Activated CD4-positive, alpha-beta T cell treated with anti-CD3 and anti-CD28 coated beads, Interleukin-2, amount 10 ng/mL, durations not matched to agents 24 days and 14 days (primary cell): ENCODE measurements around the gene HNF1B. TPM values are rescaled to one million over a fixed set of nuclear protein-coding genes. Genes with fewer than 3 reads are reported as not detected.
A peak's percentile ranks its signal among the peaks of the same experiment; 100 is the strongest.

Experiments used
- DNase-seq: peaks from one replicate; pipeline ENCODE4 v3.0.0; 2022
- H3K27ac Mint-ChIP-seq: one replicate; pipeline ENCODE4 v1.8.0; 2022; ENCODE audit warnings: mild to moderate bottlenecking, mixed read lengths
- H3K27me3 Mint-ChIP-seq: one replicate; pipeline ENCODE4 v1.8.0; 2022; ENCODE audit warnings: mixed read lengths
- H3K36me3 Mint-ChIP-seq: one replicate; pipeline ENCODE4 v1.8.0; 2022; ENCODE audit warnings: low read depth, mild to moderate bottlenecking, mixed read lengths
- H3K4me1 Mint-ChIP-seq: one replicate; pipeline ENCODE4 v1.8.0; 2021; ENCODE audit warnings: mixed read lengths
- H3K4me3 Mint-ChIP-seq: one replicate; pipeline ENCODE4 v1.8.0; 2022; ENCODE audit warnings: mild to moderate bottlenecking, moderate library complexity, mixed read lengths
- H3K9me3 Mint-ChIP-seq: one replicate; pipeline ENCODE4 v1.8.0; 2021; ENCODE audit warnings: mixed read lengths
- intact Hi-C: fragments of 100-400 bp; cut with micrococcal nuclease; formaldehyde crosslinking; loops from one replicate; pipeline ENCODE4 v1.15.1; 2023
- total RNA-seq: library from RNA; stranded (reverse); gene quantifications from 2 replicates; pipeline ENCODE4 v1.2.3, GENCODE V29; 2022

Gene HNF1B
- total RNA-seq, 1 donor from 2014 or later, result 2.2 TPM

- Mint-ChIP-seq H3K4me3 (no peak overlapping the region), H3K9me3 (no peaks in the 10 kb centered on the region), H3K4me1 (peaks cover 17% of the 10 kb centered on the region), H3K27ac (no peak overlapping the region), H3K36me3 (no peaks in the 10 kb centered on the region), H3K27me3 (peaks cover 22% of the 10 kb centered on the region)
- intact Hi-C loops, result no loop called here
- DNase-seq, result no peak
Observed at GRCh38 chr17:37752482-37752881, 7.6 kb upstream of the HNF1B start.

GRCh38 chr17:37750768-37751475, 6.1 kb upstream of the HNF1B start:
- H3K4me3 Mint-ChIP-seq, result no peak overlapping the region
- H3K4me1 Mint-ChIP-seq, result peaks cover 19% of the 10 kb centered on the region
- no peak for DNase-seq
- H3K27ac Mint-ChIP-seq, result no peak overlapping the region
- no peaks in the 10 kb centered on the region for H3K36me3 Mint-ChIP-seq
- no peaks in the 10 kb centered on the region for H3K9me3 Mint-ChIP-seq
- peaks cover 37% of the 10 kb centered on the region for H3K27me3 Mint-ChIP-seq
- intact Hi-C loops, result no loop called here

- H3K4me1 Mint-ChIP-seq, result peaks cover 21% of the 10 kb centered on the region
- no peaks in the 10 kb centered on the region for H3K36me3 Mint-ChIP-seq
- no peaks in the 10 kb centered on the region for H3K9me3 Mint-ChIP-seq
- H3K4me3 Mint-ChIP-seq, result no peak overlapping the region
- peaks cover 42% of the 10 kb centered on the region for H3K27me3 Mint-ChIP-seq
- intact Hi-C loops, result no loop called here
- DNase-seq, result no peak
- H3K27ac Mint-ChIP-seq, result no peak overlapping the region
Observed at GRCh38 chr17:37750292-37750691, 5.4 kb upstream of the HNF1B start.

- Mint-ChIP-seq H3K9me3 (no peaks in the 10 kb centered on the region), H3K4me3 (no peak overlapping the region), H3K27me3 (peaks cover 55% of the 10 kb centered on the region), H3K36me3 (no peaks in the 10 kb centered on the region), H3K27ac (no peak overlapping the region), H3K4me1 (peaks cover 19% of the 10 kb centered on the region)
- no peak for DNase-seq
- intact Hi-C loops, result loop anchor here (5.0 kb wide), 2 partner anchors 45 kb away; no protein-coding TSS in a partner anchor
Observed at GRCh38 chr17:37747222-37747621, 2.4 kb upstream of the HNF1B start.

GRCh38 chr17:37746617-37747016, 1.8 kb upstream of the HNF1B start:
- Mint-ChIP-seq H3K4me1 (peaks cover 13% of the 10 kb centered on the region), H3K36me3 (no peaks in the 10 kb centered on the region), H3K4me3 (no peak overlapping the region), H3K27ac (no peak overlapping the region), H3K9me3 (no peaks in the 10 kb centered on the region), H3K27me3 (peaks cover 60% of the 10 kb centered on the region)
- no peak for DNase-seq
- intact Hi-C loops, result loop anchor here (5.0 kb wide), 2 partner anchors 44 to 46 kb away; no protein-coding TSS in a partner anchor

- intact Hi-C loops, result loop anchor here (5.0 kb wide), 2 partner anchors 44 to 46 kb away; no protein-coding TSS in a partner anchor
- no peaks in the 10 kb centered on the region for H3K9me3 Mint-ChIP-seq
- no peak for DNase-seq
- H3K36me3 Mint-ChIP-seq, result no peaks in the 10 kb centered on the region
- peaks cover 65% of the 10 kb centered on the region for H3K27me3 Mint-ChIP-seq
- peak overlapping the region; percentile 81 for H3K4me3 Mint-ChIP-seq
- H3K27ac Mint-ChIP-seq, result no peak overlapping the region
- H3K4me1 Mint-ChIP-seq, result peaks cover 13% of the 10 kb centered on the region
Observed at GRCh38 chr17:37745801-37746426, 1.1 kb upstream of the HNF1B start.

GRCh38 chr17:37744633-37744927, 279 bp downstream of the HNF1B start:
- Mint-ChIP-seq H3K27ac (peak overlapping the region; percentile 41), H3K36me3 (no peaks in the 10 kb centered on the region), H3K4me1 (peaks cover 13% of the 10 kb centered on the region), H3K4me3 (peak overlapping the region; percentile 81), H3K27me3 (peaks cover 73% of the 10 kb centered on the region), H3K9me3 (no peaks in the 10 kb centered on the region)
- intact Hi-C loops, result loop anchor here (5.0 kb wide), 1 partner anchor 802 kb away; no protein-coding TSS in a partner anchor
- DNase-seq, result no peak

GRCh38 chr17:37743875-37744632, 805 bp downstream of the HNF1B start:
- peak; percentile 73 for DNase-seq
- no peaks in the 10 kb centered on the region for H3K9me3 Mint-ChIP-seq
- intact Hi-C loops, result loop anchor here (5.0 kb wide), 1 partner anchor 802 kb away; no protein-coding TSS in a partner anchor
- no peaks in the 10 kb centered on the region for H3K36me3 Mint-ChIP-seq
- H3K4me3 Mint-ChIP-seq, result peak overlapping the region; percentile 81
- peaks cover 13% of the 10 kb centered on the region for H3K4me1 Mint-ChIP-seq
- peaks cover 77% of the 10 kb centered on the region for H3K27me3 Mint-ChIP-seq
- H3K27ac Mint-ChIP-seq, result peak overlapping the region; percentile 41

GRCh38 chr17:37743612-37743874, 1.3 kb downstream of the HNF1B start:
- Mint-ChIP-seq H3K27me3 (peaks cover 79% of the 10 kb centered on the region), H3K27ac (no peak overlapping the region), H3K36me3 (no peaks in the 10 kb centered on the region), H3K9me3 (no peaks in the 10 kb centered on the region), H3K4me1 (peaks cover 12% of the 10 kb centered on the region), H3K4me3 (peak overlapping the region; percentile 81)
- intact Hi-C loops, result loop anchor here (5.0 kb wide), 1 partner anchor 801 kb away; no protein-coding TSS in a partner anchor
- DNase-seq, result peak; percentile 67

GRCh38 chr17:37742762-37743611, 1.9 kb downstream of the HNF1B start:
- H3K4me1 Mint-ChIP-seq, result peaks cover 12% of the 10 kb centered on the region
- peaks cover 81% of the 10 kb centered on the region for H3K27me3 Mint-ChIP-seq
- no peak overlapping the region for H3K27ac Mint-ChIP-seq
- H3K4me3 Mint-ChIP-seq, result peak overlapping the region; percentile 81
- intact Hi-C loops, result loop anchor here (5.0 kb wide), 1 partner anchor 801 kb away; no protein-coding TSS in a partner anchor
- H3K36me3 Mint-ChIP-seq, result no peaks in the 10 kb centered on the region
- no peaks in the 10 kb centered on the region for H3K9me3 Mint-ChIP-seq
- DNase-seq, result peak; percentile 70

GRCh38 chr17:37742116-37742761, 2.6 kb downstream of the HNF1B start:
- peak overlapping the region; percentile 78 for H3K4me3 Mint-ChIP-seq
- no peaks in the 10 kb centered on the region for H3K9me3 Mint-ChIP-seq
- peaks cover 77% of the 10 kb centered on the region for H3K27me3 Mint-ChIP-seq
- peak; percentile 64 for DNase-seq
- no peaks in the 10 kb centered on the region for H3K36me3 Mint-ChIP-seq
- intact Hi-C loops, result loop anchor here (5.0 kb wide), 1 partner anchor 800 kb away; no protein-coding TSS in a partner anchor
- peak overlapping the region; percentile 58 for H3K27ac Mint-ChIP-seq
- H3K4me1 Mint-ChIP-seq, result peaks cover 12% of the 10 kb centered on the region

GRCh38 chr17:37741341-37742115, 3.3 kb downstream of the HNF1B start:
- intact Hi-C loops, result loop anchor here (5.0 kb wide), 1 partner anchor 799 kb away; no protein-coding TSS in a partner anchor
- Mint-ChIP-seq H3K27ac (no peak overlapping the region), H3K27me3 (peaks cover 76% of the 10 kb centered on the region), H3K36me3 (no peaks in the 10 kb centered on the region), H3K4me3 (peak overlapping the region; percentile 78), H3K9me3 (no peaks in the 10 kb centered on the region), H3K4me1 (peaks cover 12% of the 10 kb centered on the region)
- DNase-seq, result no peak
